Gastrocnemius medialis (tissue), 4 donors: ENCODE data around the gene NR4A1. TPM values are rescaled to one million over a fixed set of nuclear protein-coding genes. Genes with fewer than 3 reads are reported as not detected.

Experiments
- ATAC-seq, 2 donors: fragments of 150-250 bp; one replicate each; pipeline ENCODE4 v1.9.1; 2016
- DNase-seq, 2 donors: peaks; one replicate each; pipeline ENCODE4 v3.0.0-alpha.2; 2019
- H3K27ac ChIP-seq, 4 donors: fragments of 200-600 bp; sonication (generic); 1 replicate in 1 of 4; 2 replicates in 3 of 4; pipeline ENCODE4 v1.5.1; 2016 to 2018; ENCODE audit warnings: mild to moderate bottlenecking in 2 of 4, moderate library complexity in 1 of 4
- H3K27me3 ChIP-seq, 3 donors: fragments of 200-600 bp; sonication (generic) in 2 of 3; 1 replicate in 1 of 3; 2 replicates in 2 of 3; pipeline versions ENCODE4 v1.5.1 to v1.6.0; 2016 to 2019; ENCODE audit warnings: mild to moderate bottlenecking in 1 of 3, moderate library complexity in 1 of 3
- H3K36me3 ChIP-seq, 2 donors: fragments of 200-600 bp; sonication (generic) in 1 of 2; one replicate each; pipeline ENCODE4 v1.5.1; 2017 to 2018
- H3K4me1 ChIP-seq, 2 donors: fragments of 200-600 bp; sonication (generic) in 1 of 2; one replicate each; pipeline ENCODE4 v1.5.1; 2016 to 2017; ENCODE audit warnings: mild to moderate bottlenecking in 2 of 2
- H3K4me3 ChIP-seq, 4 donors: fragments of 200-600 bp; sonication (generic) in 3 of 4; 1 replicate in 1 of 4; 2 replicates in 3 of 4; pipeline ENCODE4 v1.5.1; 2016 to 2019; ENCODE audit warnings: mild to moderate bottlenecking in 2 of 4
- H3K9me3 ChIP-seq, 3 donors: fragments of 200-600 bp; sonication (generic) in 2 of 3; 1 replicate in 1 of 3; 2 replicates in 2 of 3; pipeline ENCODE4 v1.5.1; 2016 to 2019
- CTCF ChIP-seq, 5 experiments: fragments of 450-650 bp in 3 of 5; fragments of 200-600 bp in 2 of 5; sonication (generic) in 2 of 5; IDR thresholded peaks in 4 of 5; conservative IDR thresholded peaks in 1 of 5; 1 replicate in 4 of 5; 2 replicates in 1 of 5; pipeline ENCODE4 v1.5.1; 2016 to 2019; ENCODE audit warnings: antibody characterized with exemption in 5 of 5, mild to moderate bottlenecking in 3 of 5, moderate library complexity in 3 of 5
- POLR2A ChIP-seq, 2 donors: fragments of 450-650 bp; IDR thresholded peaks; one replicate each; pipeline ENCODE4 v1.6.1; 2017; ENCODE audit warnings: antibody characterized with exemption in 2 of 2, mild to moderate bottlenecking in 2 of 2, moderate library complexity in 2 of 2
- in situ Hi-C, 4 donors: fragments of 200-750 bp; cut with MboI; loops; one replicate each; pipeline versions ENCODE4 v1.15.0 to v1.8.0; 2017; ENCODE audit warnings: low sequenced_read_pairs in 4 of 4
- intact Hi-C: fragments of 100-400 bp; cut with DNase I; formaldehyde crosslinking; loops from one replicate; pipeline ENCODE4 v1.15.1; 2023; ENCODE audit warnings: low total_unique reads
- total RNA-seq, 4 donors: library from RNA; depleted of rRNA; stranded (reverse); fragments of >200 nt; gene quantifications; one replicate each; pipeline versions ENCODE4 v1.1.0 to v1.2.3, GENCODE V29; 2016

The NR4A1 gene
- total RNA-seq, 4 donors from 2014 or later, result 36.3 to 248 (median 90.1) TPM

GRCh38 chr12:52090291-52090690 is 39.0 kb downstream of the NR4A1 start:
- Histone ChIP-seq H3K4me3 (no peak overlapping the region), H3K27me3 (peaks cover 0 to 4% (median 0%) of the 10 kb centered on the region in 3 donors), H3K27ac (no peak overlapping the region), H3K4me1 (peaks cover 28 to 36% of the 10 kb centered on the region in 2 donors), H3K36me3 (no peaks in the 10 kb centered on the region), H3K9me3 (no peaks in the 10 kb centered on the region)
- no peak for ATAC-seq
- intact Hi-C loops (no loop called here), in situ Hi-C loops (no loop called here)
- TF ChIP-seq CTCF (IDR thresholded peaks at IDR 0.05 in 4 of 5, conservative IDR thresholded peaks at IDR 0.05 in 1 of 5) (no peak), POLR2A (IDR thresholded peaks at IDR 0.05) (no peak)
- no peak for DNase-seq

DNA sequence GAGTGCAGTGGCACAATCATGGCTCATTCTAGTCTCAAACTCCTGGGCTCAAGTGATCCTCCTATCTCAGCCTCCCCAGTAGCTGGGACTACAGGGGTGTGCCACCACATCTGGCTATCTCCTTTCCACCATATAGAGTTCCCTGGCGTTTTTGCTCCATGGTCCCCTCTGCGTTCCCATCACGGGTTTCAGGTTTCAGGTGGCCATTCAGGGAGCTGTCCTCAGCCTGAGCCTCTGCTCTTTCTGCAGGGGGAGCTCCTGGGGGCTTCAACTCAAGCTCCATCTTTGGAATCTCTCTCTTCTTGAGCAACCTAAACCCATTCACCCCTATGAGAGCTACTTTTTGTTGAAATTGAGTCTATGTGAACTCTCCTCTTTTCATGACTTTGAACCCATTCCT is 39.8 kb downstream of the NR4A1 start:
- Histone ChIP-seq H3K4me3 (no peak overlapping the region), H3K27ac (no peak overlapping the region), H3K4me1 (peaks cover 28 to 32% of the 10 kb centered on the region in 2 donors), H3K36me3 (no peaks in the 10 kb centered on the region), H3K9me3 (no peaks in the 10 kb centered on the region), H3K27me3 (peaks cover 0 to 4% (median 0%) of the 10 kb centered on the region in 3 donors)
- DNase-seq, result no peak
- ATAC-seq, result no peak
- TF ChIP-seq CTCF (IDR thresholded peaks at IDR 0.05 in 4 of 5, conservative IDR thresholded peaks at IDR 0.05 in 1 of 5), result no peak
- no peak for TF ChIP-seq POLR2A (IDR thresholded peaks at IDR 0.05)
- intact Hi-C loops, result no loop called here
- in situ Hi-C loops, result no loop called here

- H3K27me3 ChIP-seq, result peaks cover 0 to 4% (median 0%) of the 10 kb centered on the region in 3 donors
- no peak overlapping the region for H3K4me3 ChIP-seq
- DNase-seq (no peak), ATAC-seq (no peak)
- peaks cover 24% of the 10 kb centered on the region in 2 donors for H3K4me1 ChIP-seq
- H3K27ac ChIP-seq, result no peak overlapping the region
- H3K9me3 ChIP-seq, result no peaks in the 10 kb centered on the region
- TF ChIP-seq CTCF (IDR thresholded peaks at IDR 0.05 in 4 of 5, conservative IDR thresholded peaks at IDR 0.05 in 1 of 5) (no peak), POLR2A (IDR thresholded peaks at IDR 0.05) (no peak)
- in situ Hi-C loops, result no loop called here
- intact Hi-C loops, result no loop called here
- no peaks in the 10 kb centered on the region for H3K36me3 ChIP-seq
Observed at GRCh38 chr12:52091869-52092268, 40.6 kb downstream of the NR4A1 start.

DNA sequence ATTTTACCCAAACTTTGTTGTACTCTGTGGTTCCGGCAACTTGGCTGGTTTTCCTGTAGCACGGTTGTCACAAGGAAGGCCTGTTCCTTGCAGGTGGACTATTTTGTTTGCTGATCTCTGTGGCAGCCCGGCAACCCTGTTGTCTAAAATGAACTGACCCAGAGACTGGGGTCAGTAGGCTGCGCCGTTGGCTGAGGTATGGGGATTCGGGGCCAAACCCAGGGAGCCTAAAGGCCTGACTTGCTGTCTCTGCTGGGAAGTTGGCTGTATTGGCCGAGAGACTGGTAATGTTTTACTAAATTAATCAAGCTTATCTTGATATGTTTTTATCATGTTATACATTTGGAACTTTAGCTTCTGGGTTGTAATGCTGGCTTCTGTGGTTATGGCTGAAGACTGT is 42.1 kb downstream of the NR4A1 start:
- TF ChIP-seq POLR2A (IDR thresholded peaks at IDR 0.05) (no peak), CTCF (IDR thresholded peaks at IDR 0.05 in 4 of 5, conservative IDR thresholded peaks at IDR 0.05 in 1 of 5) (no peak)
- no peak overlapping the region for H3K27ac ChIP-seq

More for the DNA sequence above, 42.1 kb downstream of the NR4A1 start:
- in situ Hi-C loops, result no loop called here
- H3K4me1 ChIP-seq, result peaks cover 9% of the 10 kb centered on the region in 2 donors
- H3K4me3 ChIP-seq, result no peak overlapping the region
- DNase-seq, result no peak
- no peak for ATAC-seq
- intact Hi-C loops, result no loop called here
- no peaks in the 10 kb centered on the region for H3K9me3 ChIP-seq
- no peaks in the 10 kb centered on the region for H3K36me3 ChIP-seq
- H3K27me3 ChIP-seq, result peaks cover 0 to 4% (median 0%) of the 10 kb centered on the region in 3 donors
